SU-DHL-6 (cell line): Measurements from ENCODE around the gene TP53RK.

Experiments used
- EZH2phosphoT487 ChIP-seq: fragments of 200-600 bp; sonication (generic), shearing (Covaris generic); conservative IDR thresholded peaks from 2 replicates; pipeline ENCODE4 v1.6.1; 2018; ENCODE audit warnings: mild to moderate bottlenecking, antibody characterized with exemption, low read length, moderate library complexity, mixed read lengths
- TF ChIP-seq, protein P1 (sequence below): fragments of 200-600 bp; sonication (generic); IDR thresholded peaks from one replicate; pipeline ENCODE4 v1.5.1; 2017; ENCODE audit warnings: antibody characterized with exemption, mild to moderate bottlenecking, low read length, moderate library complexity; ENCODE audit not compliant: insufficient read depth, poor library complexity, severe bottlenecking

DNA sequence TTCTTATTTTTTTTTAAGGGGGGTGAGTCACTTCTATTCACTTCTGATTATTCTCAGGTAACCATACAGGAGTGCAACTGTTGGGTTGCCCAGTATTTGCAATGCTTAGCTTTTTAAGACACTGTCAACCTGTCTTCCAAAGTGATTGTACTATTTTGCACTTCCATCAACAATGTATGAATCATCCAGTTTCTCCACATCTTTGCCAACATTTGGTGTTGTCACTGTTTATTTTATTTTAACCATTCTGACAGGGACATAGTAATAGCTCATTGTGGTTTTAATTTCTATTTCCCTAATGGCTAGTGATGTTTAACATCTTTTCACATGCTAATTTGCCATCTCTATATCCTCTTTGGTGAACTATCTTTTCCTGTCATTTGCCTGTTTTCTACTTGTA lies 36.5 kb downstream of the TP53RK start:
- no peak for TF ChIP-seq EZH2phosphoT487
- TF ChIP-seq, protein P1, sequence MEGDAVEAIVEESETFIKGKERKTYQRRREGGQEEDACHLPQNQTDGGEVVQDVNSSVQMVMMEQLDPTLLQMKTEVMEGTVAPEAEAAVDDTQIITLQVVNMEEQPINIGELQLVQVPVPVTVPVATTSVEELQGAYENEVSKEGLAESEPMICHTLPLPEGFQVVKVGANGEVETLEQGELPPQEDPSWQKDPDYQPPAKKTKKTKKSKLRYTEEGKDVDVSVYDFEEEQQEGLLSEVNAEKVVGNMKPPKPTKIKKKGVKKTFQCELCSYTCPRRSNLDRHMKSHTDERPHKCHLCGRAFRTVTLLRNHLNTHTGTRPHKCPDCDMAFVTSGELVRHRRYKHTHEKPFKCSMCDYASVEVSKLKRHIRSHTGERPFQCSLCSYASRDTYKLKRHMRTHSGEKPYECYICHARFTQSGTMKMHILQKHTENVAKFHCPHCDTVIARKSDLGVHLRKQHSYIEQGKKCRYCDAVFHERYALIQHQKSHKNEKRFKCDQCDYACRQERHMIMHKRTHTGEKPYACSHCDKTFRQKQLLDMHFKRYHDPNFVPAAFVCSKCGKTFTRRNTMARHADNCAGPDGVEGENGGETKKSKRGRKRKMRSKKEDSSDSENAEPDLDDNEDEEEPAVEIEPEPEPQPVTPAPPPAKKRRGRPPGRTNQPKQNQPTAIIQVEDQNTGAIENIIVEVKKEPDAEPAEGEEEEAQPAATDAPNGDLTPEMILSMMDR = no peak
